ENCODE results near the gene MSTN.
A peak's percentile ranks its signal among the peaks of the same experiment; 100 is the strongest.
"Not testable (repeated sequence)": the region's sequence is repeated elsewhere in the genome, so short reads cannot be mapped to it uniquely, and the experiment has no call there.

MSTN gene

GRCh38 chr2:190062053-190062452 lies 476 bp downstream of the MSTN start:
- DNase-seq = peak in 1 of 3 experiments; percentile 61

- no peak for DNase-seq
These were observed 1.9 kb downstream of the MSTN start for GRCh38 chr2:190060626-190061025.

GRCh38 chr2:190060019-190060418 lies 2.5 kb downstream of the MSTN start:
- DNase-seq = no peak

GRCh38 chr2:190053426-190053825 lies 9.1 kb downstream of the MSTN start:
- DNase-seq = no peak

GRCh38 chr2:190052307-190052706 lies 10.2 kb downstream of the MSTN start:
- DNase-seq = no peak

- no peak for DNase-seq
These were observed 11.3 kb downstream of the MSTN start for GRCh38 chr2:190051223-190051622.

GRCh38 chr2:190050001-190050400 lies 12.5 kb downstream of the MSTN start:
- DNase-seq = peak in 1 of 3 experiments; percentile 57

- DNase-seq = no peak
These were observed 17.7 kb downstream of the MSTN start for GRCh38 chr2:190044866-190045265.

- no peak for DNase-seq
These were observed 19.1 kb downstream of the MSTN start for GRCh38 chr2:190043441-190043840.

- no peak for DNase-seq
These were observed 26.5 kb downstream of the MSTN start for GRCh38 chr2:190036071-190036470.

- not testable (repeated sequence) for DNase-seq
These were observed 28.1 kb downstream of the MSTN start for GRCh38 chr2:190034417-190034816.

GRCh38 chr2:190031969-190032618 lies 30.4 kb downstream of the MSTN start:
- peak in 2 of 3 experiments; percentile 24 to 80 for DNase-seq

GRCh38 chr2:190023860-190024259 lies 38.7 kb downstream of the MSTN start:
- DNase-seq = peak; percentile 33 to 76 (median 35)

GRCh38 chr2:190020720-190021119 lies 41.8 kb downstream of the MSTN start:
- no peak for DNase-seq

- no peak for DNase-seq
These were observed 44.7 kb downstream of the MSTN start for GRCh38 chr2:190017837-190018236.

- DNase-seq = not testable (repeated sequence)
These were observed 46.6 kb downstream of the MSTN start for GRCh38 chr2:190015969-190016368.

Data from NCI-H1417 (cell line).